Stimulated activated CD8-positive, alpha-beta memory T cell treated with anti-CD3 and anti-CD28 coated beads, Interleukin-7, amount 100 ng/mL, for 4 hours (primary cell): Measurements from ENCODE around the gene CCNC.

Source experiments
- DNase-seq, 2 donors: peaks; one replicate each; pipeline ENCODE4 v3.0.0-alpha.2; 2020; ENCODE audit warnings: low read depth in 2 of 2

The CCNC gene

DNA sequence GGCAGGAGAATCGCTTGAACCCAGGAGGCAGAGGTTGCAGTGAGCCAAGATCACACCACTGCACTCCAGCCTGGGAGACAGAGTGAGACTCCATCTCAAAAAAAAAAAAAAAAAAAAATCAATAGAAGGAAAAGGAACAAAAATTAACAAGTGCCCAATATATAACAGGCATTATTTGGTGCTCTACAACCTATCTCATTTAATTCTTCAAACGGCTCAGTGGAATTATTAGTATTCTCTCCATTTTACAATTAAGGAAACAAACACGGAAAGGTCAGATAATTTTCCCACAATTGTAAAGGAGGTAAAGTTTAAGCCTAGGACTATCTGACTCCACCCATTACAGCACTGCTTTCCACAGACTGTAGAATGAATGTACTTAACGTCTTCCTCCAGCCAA, 19.8 kb downstream of the CCNC start:
- DNase-seq, result no peak

DNA sequence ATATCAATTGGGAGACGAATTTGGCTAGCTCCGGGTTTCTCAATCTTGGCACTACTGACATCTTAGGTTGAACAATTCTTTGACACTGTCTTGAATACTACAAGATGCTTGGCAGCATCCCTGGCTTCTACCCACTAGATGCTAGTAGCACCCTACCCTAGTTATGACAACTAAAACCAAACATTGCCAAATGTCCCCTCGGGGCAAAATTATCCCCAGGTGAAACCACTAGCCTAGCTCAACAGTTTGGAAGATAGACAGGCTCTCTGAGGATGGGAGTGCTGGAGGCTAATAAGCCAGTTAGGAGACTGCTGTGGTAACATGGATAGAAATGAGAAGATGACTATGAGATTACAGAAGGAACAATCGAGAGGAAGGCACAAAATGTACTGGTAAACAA, 20.9 kb downstream of the CCNC start:
- no peak for DNase-seq

GRCh38 chr6:99545442-99545841, 23.0 kb downstream of the CCNC start:
- no peak for DNase-seq

DNA sequence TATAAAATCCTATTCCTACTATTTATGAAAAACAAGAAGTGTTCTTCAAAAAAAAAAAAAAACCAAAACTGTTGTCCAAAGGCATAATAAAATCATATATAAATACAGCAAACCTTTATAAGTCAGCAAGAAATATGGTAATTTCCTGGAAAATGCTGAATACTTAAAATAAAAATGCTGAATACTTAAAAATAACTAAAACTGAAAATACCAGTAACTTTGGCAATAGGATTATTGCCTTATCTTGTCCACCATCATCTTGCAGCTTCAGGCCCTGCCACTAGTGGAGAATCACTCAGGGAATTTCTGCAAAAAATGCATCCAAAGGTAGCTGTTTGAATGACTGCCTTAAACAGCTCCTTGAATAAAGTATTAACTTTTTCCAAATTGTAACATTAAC, 24.5 kb downstream of the CCNC start:
- DNase-seq, result no peak

DNA sequence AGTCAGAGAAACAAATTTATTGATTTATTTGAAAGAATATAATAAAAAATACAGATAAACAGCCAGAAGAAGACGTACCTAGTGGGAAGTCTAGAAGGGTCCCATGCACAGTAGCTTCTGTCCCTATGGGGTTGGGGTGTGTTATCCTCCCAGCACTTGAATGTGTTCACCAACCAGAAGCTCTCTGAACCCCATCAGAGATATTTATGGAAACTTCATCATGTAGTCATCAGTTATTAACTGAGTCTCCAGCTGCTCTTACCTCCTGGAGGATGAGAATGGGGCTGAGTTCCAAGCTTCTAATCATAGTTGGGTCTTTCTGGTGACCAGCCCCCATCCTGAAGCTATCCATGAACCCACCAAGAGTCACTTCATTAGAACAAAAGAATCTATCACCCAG, 37.8 kb downstream of the CCNC start:
- DNase-seq, result no peak

DNA sequence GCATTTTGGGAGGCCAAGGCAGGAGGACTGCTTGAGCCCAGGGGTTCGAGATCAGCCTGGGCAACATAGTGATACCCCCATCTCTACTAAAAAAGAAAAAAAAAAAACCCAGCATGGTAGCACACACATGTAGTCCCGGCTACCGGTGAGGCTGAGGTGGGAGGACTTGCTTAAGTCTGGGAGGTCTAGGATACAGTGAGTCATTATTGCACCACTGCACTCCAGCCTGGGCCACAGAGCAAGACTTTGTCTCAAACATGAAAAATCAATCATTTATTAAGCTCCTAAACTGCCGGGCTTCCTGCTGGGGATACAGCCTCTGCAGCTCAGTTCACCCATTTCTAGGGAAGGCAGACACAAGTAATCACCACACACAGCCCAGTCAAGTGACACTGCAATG, 45.9 kb downstream of the CCNC start:
- no peak for DNase-seq

- DNase-seq, result no peak
Observed at GRCh38 chr6:99521633-99522151, 46.8 kb downstream of the CCNC start.

- DNase-seq, result peak; percentile 20 to 62
Observed at GRCh38 chr6:99520855-99521632, 47.4 kb downstream of the CCNC start.

- DNase-seq, result no peak
Observed at GRCh38 chr6:99519446-99519845, 49.0 kb downstream of the CCNC start.

- no peak for DNase-seq
Observed at GRCh38 chr6:99514089-99514488, 54.4 kb downstream of the CCNC start.

- no peak for DNase-seq
Observed at GRCh38 chr6:99512033-99512432, 56.4 kb downstream of the CCNC start.

GRCh38 chr6:99507648-99508047, 60.8 kb downstream of the CCNC start:
- DNase-seq, result no peak

DNA sequence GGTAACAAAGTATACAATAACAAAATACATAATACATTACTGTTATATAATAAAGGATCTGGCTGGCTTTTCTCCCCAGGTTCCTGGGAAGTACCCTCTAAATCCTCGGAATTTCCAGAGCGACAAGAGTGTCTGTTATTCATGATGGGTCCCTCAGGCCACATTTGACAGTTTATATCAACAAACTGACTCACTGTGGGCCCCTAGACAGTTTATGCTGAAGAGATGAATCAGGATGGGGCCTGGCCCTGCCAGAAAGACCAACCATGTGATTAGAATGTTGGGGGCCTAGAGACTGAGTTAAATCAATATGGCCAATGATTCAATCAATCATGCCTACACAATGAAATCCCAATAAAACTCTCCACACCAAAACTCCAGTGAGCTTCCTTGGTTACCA, 66.7 kb downstream of the CCNC start:
- no peak for DNase-seq

DNA sequence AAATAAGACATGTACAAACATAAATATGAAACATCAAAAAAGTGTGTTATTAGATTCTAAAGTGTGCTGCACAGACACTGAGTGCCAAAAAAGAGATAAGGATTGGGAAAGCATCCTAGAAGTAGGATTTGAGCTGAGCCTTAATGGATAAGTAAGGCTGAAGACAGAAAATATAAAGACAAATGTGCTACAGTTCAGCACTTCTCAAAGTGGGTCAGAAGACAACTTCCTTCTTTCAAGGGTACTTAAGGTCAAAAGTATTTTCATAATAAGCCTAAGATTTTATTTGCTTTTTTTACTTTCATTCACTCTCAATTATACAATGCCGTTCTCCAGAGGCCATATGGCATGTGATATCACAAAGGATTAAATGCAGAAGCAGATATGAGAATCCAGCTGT, 70.0 kb downstream of the CCNC start:
- no peak for DNase-seq

DNA sequence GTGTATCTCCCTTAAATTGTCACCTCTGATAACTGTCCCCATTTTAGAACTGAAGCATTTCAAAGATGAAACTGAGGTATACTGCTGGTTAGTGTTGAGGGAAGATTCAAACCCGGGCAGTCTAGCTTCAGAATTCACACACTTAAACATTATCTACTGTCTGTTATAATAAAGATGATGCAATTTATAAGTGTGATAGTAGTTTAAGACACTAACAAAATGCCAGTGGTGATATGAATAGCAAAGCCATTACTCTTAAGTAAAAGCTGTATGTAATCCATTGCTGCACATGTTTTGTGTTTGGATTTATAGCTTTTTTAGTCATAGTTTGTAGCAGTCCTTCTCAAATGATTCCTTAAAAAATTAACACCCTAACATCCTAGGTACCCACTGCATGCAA, 73.0 kb downstream of the CCNC start:
- no peak for DNase-seq
